H1 (cell line): ENCODE results near the gene TTC21A. TPM values are rescaled to one million over a fixed set of nuclear protein-coding genes. Genes with fewer than 3 reads are reported as not detected.

Experiments used
- CTCF ChIA-PET: fragments of 300-600 bp; sonication (Branson Sonifier 250); formaldehyde crosslinking; loops from one replicate; lab custom pipeline; 2021; ENCODE audit not compliant: partially characterized antibody; lab: Charles Lee
- POLR2A ChIA-PET: fragments of 300-600 bp; sonication (Branson Sonifier 250); formaldehyde crosslinking; loops from one replicate; lab custom pipeline; 2021; ENCODE audit warnings: inconsistent platforms; ENCODE audit not compliant: partially characterized antibody; lab: Charles Lee
- DNase-seq, 2 experiments: peaks; one replicate each; pipeline versions ENCODE4 v3.0.0 to v3.0.0-alpha.2; 2010 to 2022; ENCODE audit warnings: low spot score in 2 of 2, low read depth in 1 of 2, mixed read lengths in 1 of 2
- FAIRE-seq: peaks from 2 replicates; lab custom pipeline; 2011; peaks lifted over from hg19 to GRCh38; lab: Jason Lieb, UNC
- H2AFZ ChIP-seq: 2 replicates; pipeline ENCODE4 v1.8.1; 2012; ENCODE audit warnings: low read length, inconsistent platforms
- H2AK5ac ChIP-seq: 2 replicates; pipeline ENCODE4 v1.6.1; 2013; ENCODE audit warnings: low read depth, low read length
- H2BK120ac ChIP-seq: replicated peaks from 2 replicates; pipeline ENCODE3; 2013; ENCODE audit warnings: low read depth, low read length, inconsistent platforms
- H2BK12ac ChIP-seq: 2 replicates; pipeline ENCODE4 v1.6.1; 2013; ENCODE audit warnings: low read depth, low read length
- H2BK15ac ChIP-seq: 2 replicates; pipeline ENCODE4 v1.6.1; 2013; ENCODE audit warnings: low read length
- H2BK20ac ChIP-seq: 2 replicates; pipeline ENCODE4 v1.6.1; 2013; ENCODE audit warnings: low read length
- H2BK5ac ChIP-seq: 2 replicates; pipeline ENCODE4 v1.6.1; 2013; ENCODE audit warnings: low read depth, low read length
- H3K14ac ChIP-seq: 2 replicates; pipeline ENCODE4 v1.6.1; 2013; ENCODE audit warnings: inconsistent platforms; ENCODE audit not compliant: insufficient read length
- H3K18ac ChIP-seq: 2 replicates; pipeline ENCODE4 v1.6.1; 2013; ENCODE audit warnings: low read length; ENCODE audit errors: extremely low read depth
- H3K23ac ChIP-seq: 2 replicates; pipeline ENCODE4 v1.6.1; 2013; ENCODE audit warnings: inconsistent platforms; ENCODE audit not compliant: insufficient read length
- H3K23me2 ChIP-seq: 2 replicates; pipeline ENCODE4 v1.6.1; 2013; ENCODE audit warnings: low read depth, low read length
- H3K27ac ChIP-seq: 2 replicates; pipeline ENCODE4 v1.6.1; 2011; ENCODE audit warnings: low read depth, low read length, inconsistent platforms
- H3K27me3 ChIP-seq, 4 experiments: replicated peaks in 1 of 4; 1 replicate in 1 of 4; 2 replicates in 3 of 4; pipeline versions ENCODE4 v1.6.1 to v1.8.1; 2011 to 2013; ENCODE audit warnings: low read length in 3 of 4, mild to moderate bottlenecking in 3 of 4, inconsistent platforms in 2 of 4, mixed read lengths in 2 of 4, moderate library complexity in 1 of 4; ENCODE audit not compliant: control insufficient read depth in 3 of 4, insufficient read depth in 3 of 4; ENCODE audit errors: extremely low read depth in 1 of 4
- H3K36me3 ChIP-seq, 4 experiments: 2 replicates each; pipeline versions ENCODE4 v1.6.1 to v1.8.1; 2011 to 2013; ENCODE audit warnings: mild to moderate bottlenecking in 4 of 4, low read length in 3 of 4, moderate library complexity in 2 of 4, control low read depth in 1 of 4, inconsistent platforms in 1 of 4; ENCODE audit not compliant: insufficient read depth in 4 of 4, control insufficient read depth in 2 of 4
- H3K4ac ChIP-seq: replicated peaks from 2 replicates; pipeline ENCODE3; 2013; ENCODE audit warnings: low read length, low read depth, mixed read lengths, inconsistent platforms; ENCODE audit not compliant: insufficient read length
- H3K4me1 ChIP-seq, 4 experiments: replicated peaks in 1 of 4; 1 replicate in 1 of 4; 2 replicates in 3 of 4; pipeline versions ENCODE4 v1.6.1 to v1.8.1; 2011 to 2013; ENCODE audit warnings: low read length in 3 of 4, inconsistent platforms in 2 of 4, mixed read lengths in 1 of 4; ENCODE audit not compliant: insufficient read depth in 4 of 4, control insufficient read depth in 3 of 4
- H3K4me2 ChIP-seq, 2 experiments: 2 replicates each; pipeline versions ENCODE4 v1.6.1 to v1.8.1; 2011 to 2013; ENCODE audit warnings: low read depth in 2 of 2, low read length in 2 of 2, control low read depth in 1 of 2, inconsistent platforms in 1 of 2, mild to moderate bottlenecking in 1 of 2; ENCODE audit not compliant: insufficient read depth in 1 of 2
- H3K4me3 ChIP-seq, 4 experiments: fragments of 200-600, 300-600 bp in 1 of 4; sonication (generic), shearing (Covaris generic), sonication (Bioruptor Twin) in 1 of 4; 2 replicates each; pipeline versions ENCODE4 v1.5.1 to v1.8.1; 2011 to 2016; ENCODE audit warnings: low read length in 4 of 4, low read depth in 3 of 4, control low read depth in 2 of 4, inconsistent platforms in 2 of 4, mild to moderate bottlenecking in 2 of 4, mixed read lengths in 1 of 4, moderate library complexity in 1 of 4; ENCODE audit not compliant: insufficient read depth in 2 of 4; ENCODE audit errors: extremely low read depth in 1 of 4
- H3K56ac ChIP-seq: replicated peaks from 2 replicates; pipeline ENCODE3; 2013; ENCODE audit warnings: low read depth, mild to moderate bottlenecking, mixed read lengths, low read length, inconsistent platforms; ENCODE audit not compliant: insufficient read length
- H3K79me1 ChIP-seq: 2 replicates; pipeline ENCODE4 v1.6.1; 2013; ENCODE audit warnings: low read depth, low read length, control low read depth
- H3K79me2 ChIP-seq, 2 experiments: 2 replicates each; pipeline versions ENCODE4 v1.6.1 to v1.8.1; 2012 to 2013; ENCODE audit warnings: low read length in 2 of 2, mild to moderate bottlenecking in 2 of 2, inconsistent platforms in 1 of 2; ENCODE audit not compliant: insufficient read depth in 2 of 2, control insufficient read depth in 1 of 2
- H3K9ac ChIP-seq, 4 experiments: replicated peaks in 1 of 4; 1 replicate in 1 of 4; 2 replicates in 3 of 4; pipeline versions ENCODE4 v1.6.1 to v1.8.1; 2011 to 2013; ENCODE audit warnings: low read depth in 3 of 4, low read length in 3 of 4, control low read depth in 2 of 4, mild to moderate bottlenecking in 2 of 4, moderate library complexity in 2 of 4, inconsistent platforms in 1 of 4; ENCODE audit errors: extremely low read depth in 1 of 4
- H3K9me3 ChIP-seq, 2 experiments: 2 replicates each; pipeline versions ENCODE4 v1.6.1 to v1.8.1; 2012 to 2013; ENCODE audit warnings: mild to moderate bottlenecking in 2 of 2, moderate library complexity in 2 of 2, control low read depth in 1 of 2, inconsistent platforms in 1 of 2, low read depth in 1 of 2, low read length in 1 of 2, mixed read lengths in 1 of 2; ENCODE audit not compliant: insufficient read depth in 2 of 2
- H4K20me1 ChIP-seq, 2 experiments: replicated peaks in 1 of 2; 2 replicates each; pipeline versions ENCODE3 to v1.8.1; 2011 to 2013; ENCODE audit warnings: inconsistent platforms in 2 of 2, low read length in 2 of 2, mild to moderate bottlenecking in 1 of 2; ENCODE audit not compliant: insufficient read depth in 2 of 2, control insufficient read depth in 1 of 2
- H4K5ac ChIP-seq: 2 replicates; pipeline ENCODE4 v1.6.1; 2013; ENCODE audit warnings: low read length, low read depth, mixed read lengths, inconsistent platforms; ENCODE audit not compliant: insufficient read length
- H4K8ac ChIP-seq: 2 replicates; pipeline ENCODE4 v1.8.0; 2013; ENCODE audit warnings: mild to moderate bottlenecking, moderate library complexity, low read length, inconsistent platforms; ENCODE audit not compliant: insufficient read depth; ENCODE audit errors: extremely low read depth
- H4K91ac ChIP-seq: replicated peaks from 2 replicates; pipeline ENCODE3; 2013; ENCODE audit warnings: low read length, mixed read lengths, inconsistent platforms; ENCODE audit not compliant: insufficient read length
- BRCA1 ChIP-seq: IDR thresholded peaks from 2 replicates; pipeline ENCODE4 v1.6.1; 2012; ENCODE audit warnings: low read depth, low read length, improper control_type of control experiment
- SUZ12 ChIP-seq: fragments of 200-600 bp; sonication (generic); IDR thresholded peaks from 2 replicates; pipeline ENCODE4 v1.6.1; 2012; ENCODE audit warnings: mild to moderate bottlenecking, inconsistent platforms, low read length, moderate library complexity, mixed read lengths
- TCF12 ChIP-seq: IDR thresholded peaks from 2 replicates; pipeline ENCODE4 v1.6.1; 2011; ENCODE audit warnings: low read depth, mild to moderate bottlenecking, low read length
- TEAD4 ChIP-seq: IDR thresholded peaks from 2 replicates; pipeline ENCODE4 v1.6.1; 2012; ENCODE audit warnings: low read depth, low read length, inconsistent platforms, mixed read lengths
- WGBS, 2 experiments: shearing (Covaris generic) in 1 of 2; methylation state at CpG; one replicate each; pipeline versions ENCODE4 v1.1.6 to v1.1.7; 2013 to 2015; ENCODE audit warnings: low lambda C conversion rate in 2 of 2, mixed read lengths in 2 of 2, inconsistent platforms in 1 of 2, low coverage in 1 of 2, missing lambda C conversion rate in 1 of 2; ENCODE audit not compliant: insufficient replicate concordance in 2 of 2, insufficient coverage in 1 of 2, insufficient read length in 1 of 2; ENCODE audit errors: extremely low coverage in 1 of 2, missing lambda C conversion rate in 1 of 2; 5-methylcytosine and 5-hydroxymethylcytosine counted together
- polyA plus RNA-seq, 7 experiments: library from polyadenylated mRNA; depleted of rRNA in 3 of 7; stranded (reverse) in 5 of 7; unstranded in 2 of 7; fragments of >200 nt in 5 of 7; fragments of 200-250 nt in 2 of 7; gene quantifications; 1 replicate in 5 of 7; 2 replicates in 1 of 7; 4 replicates in 1 of 7; pipeline versions ENCODE4 v1.2.1 to v1.2.3, GENCODE V29; 2011 to 2013; ENCODE audit warnings: missing spikeins in 2 of 7, mixed read lengths in 2 of 7
- total RNA-seq: library from RNA; stranded (reverse); fragmentation: NEBNext Ultra II Directional; extraction: Animal tissue kit (Norgen Biotek cat#: 25700); gene quantifications from 2 replicates; pipeline ENCODE4 v1.2.1, GENCODE V29; 2021

TTC21A gene
- total and polyA plus RNA-seq, 2 of the 8 experiments (the other 6 are each of a cell fraction or from before 2014, with no cell fraction given), result 2.3 to 2.8 TPM

- Histone ChIP-seq H3K14ac (no peak overlapping the region), H4K5ac (no peak overlapping the region), H3K27ac (no peak overlapping the region), H4K8ac (no peak overlapping the region), H3K4me3 (no peak overlapping the region), H2AFZ (no peak overlapping the region), H3K18ac (no peak overlapping the region), H2BK12ac (no peak overlapping the region), H3K4me1 (peaks cover 3 to 22% (median 15%) of the 10 kb centered on the region in 4 experiments), H3K23me2 (no peaks in the 10 kb centered on the region; the same call in 1 of the 2 replicates), H2AK5ac (no peak overlapping the region), H3K23ac (no peak overlapping the region), H3K36me3 (peaks cover 14 to 45% (median 21%) of the 10 kb centered on the region in 4 experiments; a peak in 6 of 8 replicates), H3K4ac (no peak overlapping the region), H2BK15ac (no peak overlapping the region), H3K56ac (no peak overlapping the region), H3K27me3 (no peaks in the 10 kb centered on the region), H3K79me1 (peaks cover 9% of the 10 kb centered on the region; the same call in 1 of the 2 replicates), H3K79me2 (peaks cover under 1 to 27% of the 10 kb centered on the region in 2 experiments; a peak in 3 of 4 replicates), H4K91ac (no peak overlapping the region), H3K4me2 (no peak overlapping the region), H3K9ac (no peak overlapping the region), H2BK5ac (no peak overlapping the region; the same call in 1 of the 2 replicates), H2BK20ac (no peak overlapping the region), H2BK120ac (no peak overlapping the region), H3K9me3 (no peaks in the 10 kb centered on the region), H4K20me1 (peaks cover 0 to 25% of the 10 kb centered on the region in 2 experiments)
- 92% methylated on average over 20 of the region's 20 CpGs; no CpG with 5 or more reads in 1 of the 2 experiments for WGBS, 2 experiments
- CTCF ChIA-PET, result interaction anchor here (0.8 to 3.1 kb wide), 7 partner anchors 9 to 148 kb away, joined by 3 to 11 read pairs (median 4); partner anchors contain the start of genes GORASP1 and TTC21A
- no peak for DNase-seq
- no peak for FAIRE-seq
- POLR2A ChIA-PET, result interaction anchor here (1.4 kb wide), 1 partner anchor 38 kb away, joined by 3 read pairs; no protein-coding TSS in a partner anchor
- TF ChIP-seq TCF12, result no peak
- TF ChIP-seq TEAD4, result no peak
- TF ChIP-seq BRCA1, result no peak
- TF ChIP-seq SUZ12, result no peak
Observed at GRCh38 chr3:39144095-39144747, 36.7 kb downstream of the TTC21A start.
